Naive thymus-derived CD4-positive, alpha-beta T cell (primary cell): Measurements from ENCODE around the gene TNS3. TPM values are rescaled to one million over a fixed set of nuclear protein-coding genes. Genes with fewer than 3 reads are reported as not detected.

Source experiments
- ATAC-seq: fragments of 150-1000 bp; cut with Tn5 transposase; 2 replicates; pipeline ENCODE4 v1.10.0; 2021; ENCODE audit warnings: mild to moderate bottlenecking, moderate library complexity
- CTCF ChIA-PET: fragments of 350-600 bp; sonication (Branson Sonifier 250); formaldehyde crosslinking; loops from one replicate; lab custom pipeline; 2021; ENCODE audit warnings: antibody characterized with exemption; lab: Charles Lee
- POLR2A ChIA-PET: fragments of 350-600 bp; sonication (Branson Sonifier 250); formaldehyde crosslinking; loops from one replicate; lab custom pipeline; 2021; ENCODE audit warnings: antibody characterized with exemption, inconsistent platforms; lab: Charles Lee
- DNase-seq, 9 donors: peaks; one replicate each; pipeline versions ENCODE4 v3.0.0 to v3.0.0-alpha.2; 2020 to 2022; ENCODE audit warnings: mixed read lengths in 1 of 9
- H3K27ac ChIP-seq: one replicate; pipeline ENCODE4 v1.7.0; 2013; ENCODE audit warnings: mild to moderate bottlenecking, low read depth, low read length, moderate library complexity
- H3K27me3 ChIP-seq, 2 donors: one replicate each; pipeline ENCODE4 v1.7.0; 2013; ENCODE audit warnings: low read length in 2 of 2, mild to moderate bottlenecking in 2 of 2, moderate library complexity in 2 of 2; ENCODE audit not compliant: control insufficient read depth in 2 of 2, insufficient read depth in 2 of 2
- H3K36me3 ChIP-seq, 3 experiments: 1 replicate in 2 of 3; 2 replicates in 1 of 3; pipeline ENCODE4 v1.7.0; 2013; ENCODE audit warnings: low read length in 3 of 3, mild to moderate bottlenecking in 3 of 3, moderate library complexity in 1 of 3; ENCODE audit not compliant: insufficient read depth in 3 of 3, control insufficient read depth in 2 of 3
- H3K4me1 ChIP-seq, 2 donors: one replicate each; pipeline ENCODE4 v1.7.0; 2013; ENCODE audit warnings: low read length in 2 of 2, mild to moderate bottlenecking in 2 of 2, moderate library complexity in 1 of 2; ENCODE audit not compliant: control insufficient read depth in 2 of 2, insufficient read depth in 2 of 2
- H3K4me3 ChIP-seq: 2 replicates; pipeline ENCODE4 v1.7.0; 2013; ENCODE audit warnings: mild to moderate bottlenecking, low read length
- H3K9me3 ChIP-seq, 3 experiments: 1 replicate in 2 of 3; 2 replicates in 1 of 3; pipeline ENCODE4 v1.7.0; 2013; ENCODE audit warnings: low read length in 3 of 3; ENCODE audit not compliant: control insufficient read depth in 2 of 3
- H3K27ac Mint-ChIP-seq, 9 donors: one replicate each; pipeline ENCODE4 v1.8.0; 2020 to 2022; ENCODE audit warnings: mixed read lengths in 9 of 9, mild to moderate bottlenecking in 8 of 9, moderate library complexity in 5 of 9, inconsistent platforms in 2 of 9
- H3K27me3 Mint-ChIP-seq, 5 donors: one replicate each; pipeline ENCODE4 v1.8.0; 2021 to 2022; ENCODE audit warnings: mixed read lengths in 5 of 5, mild to moderate bottlenecking in 1 of 5
- H3K36me3 Mint-ChIP-seq, 5 donors: one replicate each; pipeline ENCODE4 v1.8.0; 2020 to 2022; ENCODE audit warnings: mixed read lengths in 5 of 5, mild to moderate bottlenecking in 3 of 5, inconsistent platforms in 1 of 5
- H3K4me1 Mint-ChIP-seq, 7 donors: one replicate each; pipeline ENCODE4 v1.8.0; 2020 to 2022; ENCODE audit warnings: mixed read lengths in 7 of 7, mild to moderate bottlenecking in 3 of 7, inconsistent platforms in 1 of 7
- H3K4me3 Mint-ChIP-seq, 10 donors: one replicate each; pipeline ENCODE4 v1.8.0; 2020 to 2022; ENCODE audit warnings: mild to moderate bottlenecking in 10 of 10, mixed read lengths in 10 of 10, moderate library complexity in 6 of 10, inconsistent platforms in 2 of 10
- H3K9me3 Mint-ChIP-seq, 11 donors: one replicate each; pipeline ENCODE4 v1.8.0; 2020 to 2022; ENCODE audit warnings: mixed read lengths in 11 of 11, mild to moderate bottlenecking in 4 of 11, inconsistent platforms in 1 of 11, moderate library complexity in 1 of 11
- intact Hi-C, 2 donors: fragments of 100-400 bp; cut with micrococcal nuclease; formaldehyde crosslinking; loops; one replicate each; pipeline ENCODE4 v1.15.1; 2023
- polyA plus RNA-seq, 2 donors: library from polyadenylated mRNA; unstranded; fragments of 300-500 nt; fragmentation: Illumina TruSeq; gene quantifications; one replicate each; pipeline ENCODE4 v1.2.3, GENCODE V29; 2021
- total RNA-seq, 6 experiments: library from RNA in 5 of 6; stranded (reverse) in 5 of 6; gene quantifications; 1 replicate in 5 of 6; 2 replicates in 1 of 6; pipeline ENCODE4 v1.2.3 and lab custom pipeline; 2021 to 2026

TNS3 gene
- total and polyA plus RNA-seq, 7 experiments from 2014 or later: 0.85 to 38.3 (median 2.6) TPM; not detected in 2

GRCh38 chr7:47400741-47401206 is 181.1 kb downstream of the TNS3 start:
- no peak for ATAC-seq
- no peaks in the 10 kb centered on the region for H3K27me3 ChIP-seq
- intact Hi-C loops: no loop called here
- no peaks in the 10 kb centered on the region for H3K36me3 Mint-ChIP-seq
- peaks cover 0 to 2% (median 0%) of the 10 kb centered on the region in 11 donors for H3K9me3 Mint-ChIP-seq
- H3K27me3 Mint-ChIP-seq: peaks cover 0 to 10% (median 0%) of the 10 kb centered on the region in 5 donors
- H3K36me3 ChIP-seq: no peaks in the 10 kb centered on the region
- H3K4me3 ChIP-seq: no peak overlapping the region
- H3K4me3 Mint-ChIP-seq: no peak overlapping the region
- no peak overlapping the region for H3K27ac Mint-ChIP-seq
- no peak for DNase-seq
- ChIA-PET POLR2A (no interaction called here), CTCF (no interaction called here)
- H3K27ac ChIP-seq: no peak overlapping the region
- H3K4me1 ChIP-seq: no peaks in the 10 kb centered on the region
- peaks cover 0 to 10% (median 7%) of the 10 kb centered on the region in 7 donors for H3K4me1 Mint-ChIP-seq
- no peaks in the 10 kb centered on the region for H3K9me3 ChIP-seq

GRCh38 chr7:47400001-47400400 is 181.9 kb downstream of the TNS3 start:
- Histone ChIP-seq H3K4me3 (no peak overlapping the region), H3K9me3 (no peaks in the 10 kb centered on the region), H3K27ac (no peak overlapping the region), H3K4me1 (no peaks in the 10 kb centered on the region), H3K36me3 (no peaks in the 10 kb centered on the region), H3K27me3 (no peaks in the 10 kb centered on the region)
- Mint-ChIP-seq H3K9me3 (peaks cover 0 to 2% (median 0%) of the 10 kb centered on the region in 11 donors), H3K36me3 (no peaks in the 10 kb centered on the region), H3K27me3 (peaks cover 0 to 15% (median 0%) of the 10 kb centered on the region in 5 donors), H3K4me1 (peaks cover 0 to 10% (median 7%) of the 10 kb centered on the region in 7 donors), H3K27ac (no peak overlapping the region), H3K4me3 (no peak overlapping the region)
- DNase-seq (no peak), ATAC-seq (no peak)
- ChIA-PET POLR2A (no interaction called here), CTCF (no interaction called here)
- intact Hi-C loops: no loop called here

DNA sequence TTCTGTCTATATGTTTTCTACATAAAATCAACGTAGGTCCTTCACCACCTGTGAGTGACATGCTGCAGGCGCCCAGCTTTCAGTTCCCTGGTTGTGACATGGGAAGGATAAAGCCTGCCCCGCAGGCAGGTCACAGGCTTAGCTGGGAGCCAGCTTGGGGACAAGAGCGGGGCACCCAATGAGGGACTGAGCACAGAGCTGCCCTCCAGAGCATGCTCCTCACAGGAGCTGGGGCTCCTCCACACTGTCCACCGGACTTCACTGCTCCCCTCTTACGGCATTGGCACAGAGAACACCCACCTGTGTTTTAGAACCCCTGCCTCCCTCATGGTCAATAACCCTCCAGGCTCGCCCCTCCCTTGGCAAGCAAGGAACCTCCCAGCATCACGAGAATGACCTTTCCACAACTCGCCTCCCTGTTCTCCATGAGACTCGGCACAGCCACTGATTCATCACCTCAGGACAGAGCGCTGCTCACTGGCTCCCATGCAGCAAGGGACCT is 187.1 kb downstream of the TNS3 start:
- Histone ChIP-seq H3K36me3 (no peaks in the 10 kb centered on the region), H3K27me3 (no peaks in the 10 kb centered on the region), H3K27ac (no peak overlapping the region), H3K9me3 (no peaks in the 10 kb centered on the region), H3K4me1 (no peaks in the 10 kb centered on the region), H3K4me3 (no peak overlapping the region)
- no peaks in the 10 kb centered on the region for H3K36me3 Mint-ChIP-seq
- peaks cover 0 to 30% (median 0%) of the 10 kb centered on the region in 5 donors for H3K27me3 Mint-ChIP-seq
- ATAC-seq (no peak), DNase-seq (no peak)
- H3K9me3 Mint-ChIP-seq: peaks cover 0 to 6% (median 0%) of the 10 kb centered on the region in 11 donors
- intact Hi-C loops: loop anchor here in 1 of 2 donors (2.0 kb wide), 1 partner anchor 56 kb away; no protein-coding TSS in a partner anchor
- POLR2A ChIA-PET: no interaction called here
- peaks cover 0 to 1% (median 0%) of the 10 kb centered on the region in 7 donors for H3K4me1 Mint-ChIP-seq
- H3K27ac Mint-ChIP-seq: no peak overlapping the region
- CTCF ChIA-PET: no interaction called here
- no peak overlapping the region for H3K4me3 Mint-ChIP-seq

DNA sequence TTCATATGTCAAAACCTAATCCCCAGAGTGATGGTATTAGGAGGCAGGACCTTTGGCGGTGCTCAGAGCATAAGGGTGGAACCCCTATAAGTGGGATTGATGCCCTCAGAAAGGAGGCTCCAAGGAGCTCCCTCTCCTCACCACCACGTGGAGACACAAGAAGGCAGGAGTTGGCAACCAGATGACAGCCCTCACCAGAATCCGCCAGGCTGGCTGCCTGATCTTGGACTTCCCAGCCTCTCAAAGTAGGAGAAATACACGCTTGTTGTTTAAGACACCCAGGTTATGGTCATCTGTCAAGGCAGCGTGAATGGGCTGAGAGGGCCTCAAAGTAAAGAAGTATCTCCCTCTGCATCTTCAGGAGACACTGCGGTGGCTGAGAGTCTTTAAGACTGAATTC is 187.7 kb downstream of the TNS3 start:
- Histone ChIP-seq H3K4me3 (no peak overlapping the region), H3K36me3 (no peaks in the 10 kb centered on the region), H3K27ac (no peak overlapping the region), H3K9me3 (no peaks in the 10 kb centered on the region), H3K27me3 (no peaks in the 10 kb centered on the region), H3K4me1 (no peaks in the 10 kb centered on the region)
- POLR2A ChIA-PET: no interaction called here
- H3K4me3 Mint-ChIP-seq: no peak overlapping the region
- intact Hi-C loops: loop anchor here in 1 of 2 donors (2.0 kb wide), 1 partner anchor 55 kb away; no protein-coding TSS in a partner anchor
- peaks cover 0 to 6% (median 0%) of the 10 kb centered on the region in 11 donors for H3K9me3 Mint-ChIP-seq
- H3K27ac Mint-ChIP-seq: no peak overlapping the region
- H3K4me1 Mint-ChIP-seq: peaks cover 0 to 1% (median 0%) of the 10 kb centered on the region in 7 donors
- CTCF ChIA-PET: no interaction called here
- no peaks in the 10 kb centered on the region for H3K36me3 Mint-ChIP-seq
- peaks cover 0 to 30% (median 0%) of the 10 kb centered on the region in 5 donors for H3K27me3 Mint-ChIP-seq
- DNase-seq: no peak
- ATAC-seq: no peak

- no peak for ATAC-seq
- H3K27me3 Mint-ChIP-seq: peaks cover 0 to 30% (median 0%) of the 10 kb centered on the region in 5 donors
- H3K9me3 Mint-ChIP-seq: peaks cover 0 to 6% (median 0%) of the 10 kb centered on the region in 11 donors
- ChIA-PET CTCF (no interaction called here), POLR2A (no interaction called here)
- H3K4me1 Mint-ChIP-seq: peaks cover 0 to 1% (median 0%) of the 10 kb centered on the region in 7 donors
- no peaks in the 10 kb centered on the region for H3K36me3 Mint-ChIP-seq
- Histone ChIP-seq H3K4me3 (no peak overlapping the region), H3K9me3 (no peaks in the 10 kb centered on the region), H3K36me3 (no peaks in the 10 kb centered on the region), H3K27me3 (no peaks in the 10 kb centered on the region), H3K4me1 (no peaks in the 10 kb centered on the region), H3K27ac (no peak overlapping the region)
- no peak overlapping the region for H3K4me3 Mint-ChIP-seq
- DNase-seq: no peak
- intact Hi-C loops: no loop called here
- H3K27ac Mint-ChIP-seq: no peak overlapping the region
Measured at GRCh38 chr7:47393406-47393805, 188.5 kb downstream of the TNS3 start.

- Histone ChIP-seq H3K4me3 (no peak overlapping the region), H3K36me3 (no peaks in the 10 kb centered on the region), H3K4me1 (no peaks in the 10 kb centered on the region), H3K27me3 (no peaks in the 10 kb centered on the region), H3K9me3 (no peaks in the 10 kb centered on the region), H3K27ac (no peak overlapping the region)
- no peak overlapping the region for H3K4me3 Mint-ChIP-seq
- ChIA-PET CTCF (no interaction called here), POLR2A (no interaction called here)
- peaks cover 0 to 6% (median 0%) of the 10 kb centered on the region in 11 donors for H3K9me3 Mint-ChIP-seq
- intact Hi-C loops: no loop called here
- no peaks in the 10 kb centered on the region for H3K36me3 Mint-ChIP-seq
- H3K27me3 Mint-ChIP-seq: peaks cover 0 to 25% (median 0%) of the 10 kb centered on the region in 5 donors
- no peak overlapping the region for H3K27ac Mint-ChIP-seq
- DNase-seq (no peak), ATAC-seq (no peak)
- H3K4me1 Mint-ChIP-seq: peaks cover 0 to 1% (median 0%) of the 10 kb centered on the region in 7 donors
Measured at GRCh38 chr7:47392241-47392759, 189.6 kb downstream of the TNS3 start.

- Mint-ChIP-seq H3K36me3 (no peaks in the 10 kb centered on the region), H3K27ac (no peak overlapping the region), H3K4me1 (peaks cover 0 to 1% (median 0%) of the 10 kb centered on the region in 7 donors), H3K4me3 (no peak overlapping the region), H3K27me3 (peaks cover 0 to 25% (median 0%) of the 10 kb centered on the region in 5 donors), H3K9me3 (peaks cover 0 to 6% (median 0%) of the 10 kb centered on the region in 11 donors)
- Histone ChIP-seq H3K4me3 (no peak overlapping the region), H3K27me3 (no peaks in the 10 kb centered on the region), H3K4me1 (no peaks in the 10 kb centered on the region), H3K9me3 (no peaks in the 10 kb centered on the region), H3K36me3 (no peaks in the 10 kb centered on the region), H3K27ac (no peak overlapping the region)
- ChIA-PET CTCF (no interaction called here), POLR2A (no interaction called here)
- DNase-seq: no peak
- ATAC-seq: no peak
- intact Hi-C loops: no loop called here
Measured at GRCh38 chr7:47391726-47392125, 190.2 kb downstream of the TNS3 start.
